Stimulated activated CD8-positive, alpha-beta memory T cell treated with anti-CD3 and anti-CD28 coated beads, Interleukin-2, amount 100 ng/mL, for 1 hour (primary cell): ENCODE data around the gene ASB4.

ENCODE experiments used
- DNase-seq, 2 donors: peaks; one replicate each; pipeline ENCODE4 v3.0.0-alpha.2; 2020; ENCODE audit warnings: low read depth in 2 of 2

The ASB4 gene

DNA sequence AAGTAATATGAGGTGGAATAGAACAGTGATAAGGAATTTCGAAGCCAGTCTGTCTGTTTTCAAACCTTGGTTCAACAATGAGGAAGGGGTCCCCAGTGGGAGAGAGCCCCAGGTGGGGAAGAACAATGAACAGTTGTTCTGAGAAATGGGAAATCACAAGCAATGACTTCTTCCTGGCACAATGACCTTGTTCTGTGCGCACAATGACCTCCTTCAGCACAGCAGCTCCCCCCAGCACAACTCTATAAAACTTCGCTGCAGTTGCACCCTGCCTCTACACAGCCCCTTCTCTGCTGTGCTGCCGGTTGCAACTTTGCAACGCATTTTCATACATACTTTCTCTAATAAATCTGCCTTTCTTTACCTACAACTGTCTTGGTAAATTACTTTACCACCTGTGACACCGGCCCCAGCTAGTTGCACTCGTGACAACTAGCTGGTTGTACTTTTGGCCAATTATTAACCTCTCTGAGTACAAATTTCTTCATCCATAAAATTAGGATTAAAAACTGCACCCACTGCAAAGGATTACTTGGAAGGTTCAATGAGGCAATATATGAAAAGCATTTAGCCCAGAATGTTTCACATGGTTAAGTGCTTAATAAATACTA, 40.5 kb downstream of the ASB4 start:
- no peak for DNase-seq

DNA sequence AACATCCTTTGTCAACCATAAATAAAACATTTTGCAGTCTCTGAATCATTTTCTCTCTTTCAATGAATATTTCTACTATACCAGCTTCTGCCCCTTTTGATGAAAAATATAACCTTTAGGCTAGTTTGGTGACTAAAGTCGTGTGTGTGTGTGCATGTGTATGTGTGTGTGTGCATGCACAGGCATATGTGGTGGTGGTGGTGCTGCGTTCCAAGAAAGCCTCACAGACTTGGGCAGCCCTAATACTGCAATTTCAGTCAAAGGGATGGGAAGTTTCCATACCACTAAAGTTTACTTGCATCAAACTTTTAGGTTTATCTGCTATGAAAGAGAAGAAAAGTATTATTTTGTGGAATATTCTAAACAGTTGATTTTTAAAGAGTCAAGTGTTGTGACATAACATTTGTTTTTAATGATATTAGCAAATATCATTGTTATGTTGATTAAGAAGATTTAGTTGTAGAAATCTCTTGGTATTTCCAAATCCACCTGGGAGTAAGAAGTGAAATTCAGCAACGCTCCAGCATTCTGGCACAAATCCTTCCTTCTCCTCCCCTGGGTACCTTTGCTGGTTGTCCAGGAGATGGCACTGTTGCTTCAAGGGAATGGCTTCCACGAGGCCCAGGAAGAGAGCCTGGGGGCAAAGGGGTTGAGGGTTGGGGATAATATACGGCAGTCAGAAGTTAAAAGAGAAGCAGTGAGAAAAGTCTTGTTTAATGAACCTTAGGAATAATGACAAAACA, 41.5 kb downstream of the ASB4 start:
- no peak for DNase-seq

DNA sequence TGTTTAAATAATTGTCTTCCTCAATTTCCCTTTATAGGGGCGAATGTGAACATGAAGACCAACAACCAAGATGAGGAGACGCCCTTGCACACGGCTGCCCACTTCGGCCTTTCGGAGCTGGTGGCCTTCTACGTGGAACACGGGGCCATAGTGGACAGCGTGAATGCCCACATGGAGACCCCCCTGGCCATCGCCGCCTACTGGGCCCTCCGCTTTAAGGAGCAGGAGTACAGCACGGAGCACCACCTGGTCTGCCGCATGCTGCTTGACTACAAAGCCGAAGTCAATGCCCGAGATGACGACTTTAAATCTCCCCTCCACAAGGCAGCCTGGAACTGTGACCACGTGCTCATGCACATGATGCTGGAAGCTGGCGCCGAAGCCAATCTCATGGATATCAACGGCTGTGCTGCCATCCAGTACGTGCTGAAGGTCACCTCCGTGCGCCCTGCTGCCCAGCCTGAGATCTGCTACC, 42.1 kb downstream of the ASB4 start:
- no peak for DNase-seq

DNA sequence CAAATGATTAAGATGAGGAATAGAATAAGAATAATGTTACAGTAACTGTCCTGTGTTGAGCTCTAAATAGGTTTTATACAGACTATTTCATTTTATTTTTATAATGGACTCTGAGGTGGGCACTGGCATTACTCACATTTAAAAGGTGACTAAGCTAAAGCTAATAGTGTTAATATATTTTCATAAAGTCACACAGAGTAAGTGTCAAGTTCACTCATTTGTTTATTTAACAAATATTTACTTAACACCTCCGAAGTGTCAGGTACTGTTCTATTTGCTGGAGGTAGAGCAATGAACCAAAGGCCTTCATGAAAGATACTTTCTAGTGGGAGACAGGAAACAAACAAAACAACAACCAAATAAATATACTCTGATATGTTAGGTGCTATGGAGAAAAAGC, 44.0 kb downstream of the ASB4 start:
- DNase-seq = no peak

DNA sequence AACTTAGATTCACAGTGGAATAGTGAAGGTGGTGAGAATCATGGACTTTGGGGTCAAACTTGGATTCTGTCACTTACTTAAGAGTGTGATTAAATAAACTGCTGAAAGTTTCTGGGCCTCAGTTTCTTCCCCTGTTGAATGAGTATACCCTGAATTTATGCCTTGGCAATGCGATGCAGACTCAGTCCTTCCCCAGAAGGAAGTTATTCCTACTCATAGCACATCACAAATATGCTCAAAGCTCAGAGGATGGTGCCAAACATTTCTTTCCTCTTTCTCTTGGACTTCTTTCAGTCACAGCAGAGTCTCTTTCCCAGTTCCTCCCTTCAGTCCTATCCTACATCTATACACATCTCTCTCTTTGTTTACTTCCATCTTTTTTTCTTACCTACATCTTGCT, 45.1 kb downstream of the ASB4 start:
- no peak for DNase-seq

DNA sequence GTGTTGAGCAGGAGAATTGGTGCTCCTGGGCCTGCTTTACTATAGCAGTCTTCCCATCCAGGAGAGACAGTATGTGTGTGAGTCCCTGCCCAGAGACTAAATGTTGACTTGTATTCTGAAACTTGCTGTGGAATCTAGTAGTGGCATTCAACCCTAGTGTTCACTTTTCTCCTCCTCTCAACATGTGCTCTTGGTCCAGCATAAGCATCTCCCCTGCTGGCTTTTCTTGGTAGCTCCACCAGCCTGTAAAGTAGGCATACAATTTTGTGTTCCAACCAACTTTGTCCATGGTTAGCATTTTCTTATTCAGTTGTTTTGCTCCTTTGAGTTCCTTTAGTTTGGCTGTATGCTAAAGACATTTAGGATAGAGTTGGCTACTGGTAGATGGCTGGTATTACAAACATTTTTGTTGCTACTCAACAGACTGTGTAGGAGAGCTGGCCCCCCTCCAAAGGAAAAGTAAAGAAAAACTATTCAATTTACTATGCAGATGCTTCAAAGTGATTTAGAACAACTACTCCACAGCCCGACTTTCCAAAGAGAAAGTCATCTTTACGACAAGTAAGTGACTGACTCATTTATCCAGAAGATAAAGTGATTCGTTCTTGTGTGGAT, 46.0 kb downstream of the ASB4 start:
- DNase-seq = no peak

DNA sequence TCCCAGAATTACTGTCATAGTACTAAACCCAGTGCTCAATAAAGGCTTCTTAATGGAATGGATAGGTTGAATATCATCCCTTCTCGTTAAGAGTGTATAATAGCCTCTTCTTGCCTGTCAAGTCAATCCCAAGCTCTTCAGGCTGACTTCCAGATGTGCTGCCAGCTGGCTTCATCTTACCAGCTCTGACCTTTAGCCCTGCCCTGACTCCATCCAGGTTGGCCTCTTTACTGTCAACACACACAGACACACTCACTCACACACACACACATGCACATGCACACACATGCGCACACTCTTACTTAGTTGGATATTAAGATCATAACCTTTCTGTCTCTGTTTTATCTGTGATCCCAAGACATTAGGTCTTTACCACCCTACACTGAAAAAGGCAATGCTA, 49.1 kb downstream of the ASB4 start:
- DNase-seq = no peak

DNA sequence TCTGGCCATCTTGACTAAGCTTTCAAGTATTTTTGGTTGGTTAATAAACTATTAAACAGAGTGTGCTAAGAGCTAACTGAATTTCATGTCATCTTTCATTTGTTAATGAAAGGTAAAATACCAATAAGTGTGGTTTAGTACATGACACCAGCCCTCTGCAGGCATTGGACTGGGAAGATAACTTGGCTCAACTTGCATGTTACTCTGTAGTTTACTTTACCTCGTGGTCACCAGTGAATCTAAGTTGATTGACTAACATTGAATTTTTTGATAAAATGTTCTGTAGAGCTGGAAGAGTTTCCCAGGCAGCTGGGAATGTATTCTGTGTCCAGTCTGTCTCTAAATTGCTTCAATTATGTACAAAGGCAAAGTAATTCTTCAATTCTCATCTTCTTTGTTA, 49.9 kb downstream of the ASB4 start:
- no peak for DNase-seq

DNA sequence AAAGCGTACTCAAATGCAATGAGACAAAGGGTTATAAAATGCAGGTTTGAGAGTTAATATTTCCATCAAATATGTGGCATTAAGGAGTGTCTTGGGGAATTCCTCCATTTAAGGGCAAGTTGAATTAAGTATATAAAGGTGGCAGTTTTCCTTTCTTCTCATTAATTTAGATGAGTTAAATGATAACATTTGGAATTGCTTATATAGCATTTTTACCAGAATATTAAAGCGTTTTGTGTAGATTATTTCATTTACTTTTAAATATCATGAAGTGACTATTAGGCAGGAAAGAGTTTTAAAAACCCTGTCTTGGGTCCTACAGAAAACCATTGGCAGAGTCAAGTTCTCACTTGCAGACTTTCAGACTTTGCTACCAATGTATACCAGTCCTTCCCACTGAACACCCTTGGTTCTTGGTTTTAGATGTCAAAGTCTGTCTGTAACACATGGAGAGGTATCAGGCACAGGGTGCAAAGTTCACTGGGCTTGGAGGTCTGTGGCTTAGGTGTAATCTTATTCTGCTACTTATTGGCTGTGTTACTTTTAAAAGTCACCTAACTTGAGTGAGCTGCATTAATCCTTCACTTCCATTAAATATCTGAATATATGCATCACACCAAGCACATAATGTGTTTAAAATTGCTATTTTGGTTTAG, 51.0 kb downstream of the ASB4 start:
- no peak for DNase-seq

DNA sequence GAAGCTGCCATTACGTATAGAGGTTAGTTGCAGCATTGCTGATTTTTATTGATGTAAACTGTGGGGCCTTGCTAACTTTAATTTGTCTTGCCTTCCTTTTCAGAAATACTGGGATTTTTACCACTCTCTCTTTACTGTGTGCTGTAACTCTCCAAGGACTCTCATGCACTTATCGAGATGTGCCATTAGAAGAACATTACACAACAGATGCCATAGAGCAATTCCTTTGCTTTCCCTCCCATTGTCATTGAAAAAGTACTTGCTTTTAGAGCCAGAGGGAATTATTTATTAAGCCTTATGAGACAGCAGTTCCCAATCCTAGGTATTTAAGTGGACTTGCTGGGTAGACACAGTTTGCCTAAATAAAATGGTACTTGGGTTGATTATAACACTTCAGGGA, 51.7 kb downstream of the ASB4 start:
- no peak for DNase-seq

DNA sequence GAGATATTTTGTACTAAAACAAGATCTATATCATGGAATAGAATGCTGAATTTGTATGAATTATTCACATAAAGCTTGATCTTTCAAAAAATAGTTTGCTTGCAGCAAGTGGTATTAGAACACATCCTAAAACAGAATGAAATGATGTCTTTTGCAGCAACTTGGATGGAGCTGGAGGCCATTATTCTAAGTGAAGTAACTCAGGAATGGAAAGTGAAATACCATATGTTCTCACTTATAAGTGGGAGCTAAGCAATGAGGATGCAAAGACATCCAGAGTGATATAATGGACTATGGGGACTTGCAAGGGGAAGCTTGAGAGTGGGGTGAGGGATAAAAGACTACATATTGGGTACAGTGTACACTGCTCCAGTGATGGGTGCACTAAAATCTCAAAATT, 53.7 kb downstream of the ASB4 start:
- DNase-seq = no peak

DNA sequence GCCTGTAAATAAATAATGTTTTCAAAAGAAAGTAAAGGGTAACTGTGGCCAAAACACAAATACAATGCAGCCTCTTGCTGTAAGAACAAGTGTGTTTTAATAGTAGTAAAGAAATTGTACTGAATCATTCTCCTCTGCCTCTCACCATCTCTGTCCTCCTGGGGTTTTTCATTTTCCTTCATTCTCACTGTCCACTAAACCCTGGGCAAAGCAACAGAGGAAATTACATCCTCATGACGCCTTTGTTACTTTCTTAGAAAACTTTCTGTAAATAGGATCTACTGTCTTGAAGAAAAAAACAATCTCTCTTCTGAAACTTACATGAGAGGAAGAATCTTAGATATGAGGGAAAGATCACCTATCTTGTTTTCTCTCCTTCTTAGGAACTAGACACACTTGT, 54.6 kb downstream of the ASB4 start:
- DNase-seq = no peak

DNA sequence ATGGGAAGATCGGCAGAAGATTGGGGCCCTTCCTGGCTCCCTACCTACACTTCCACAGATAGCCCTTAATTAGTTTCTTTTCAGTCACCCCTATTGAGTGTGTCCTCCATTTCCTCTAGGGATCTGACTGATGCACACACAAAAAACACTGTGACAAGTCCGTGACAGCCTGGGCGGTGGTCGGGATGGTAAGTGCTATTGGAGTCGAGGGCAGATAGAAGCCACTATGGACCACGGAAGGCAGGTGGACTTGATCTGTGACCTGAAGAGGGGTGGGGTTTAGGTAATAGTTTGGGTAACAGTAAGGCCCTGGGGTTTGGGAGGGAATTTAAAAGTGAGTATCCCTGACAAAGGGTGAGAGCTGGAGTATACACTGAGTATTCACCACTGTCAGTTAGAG, 57.6 kb downstream of the ASB4 start:
- DNase-seq = no peak

DNA sequence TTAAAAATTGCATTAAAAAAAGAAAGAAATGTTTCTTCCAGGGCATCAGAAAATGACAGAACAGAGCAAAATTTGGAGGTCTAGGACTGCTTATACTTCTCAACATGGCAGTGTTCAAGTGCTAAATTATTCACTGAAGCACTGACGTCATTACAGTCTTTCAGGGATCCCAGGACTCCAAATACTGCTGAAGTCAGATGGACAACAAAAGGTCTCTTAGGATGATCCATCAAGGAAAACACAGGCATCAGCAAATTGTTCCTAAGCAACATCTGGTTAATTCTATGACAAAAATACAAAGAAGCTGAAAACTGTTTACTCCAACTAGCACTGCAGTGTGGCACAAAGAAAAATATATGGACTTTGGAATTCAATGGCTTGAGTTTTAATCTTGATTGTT, 58.4 kb downstream of the ASB4 start:
- DNase-seq = no peak

DNA sequence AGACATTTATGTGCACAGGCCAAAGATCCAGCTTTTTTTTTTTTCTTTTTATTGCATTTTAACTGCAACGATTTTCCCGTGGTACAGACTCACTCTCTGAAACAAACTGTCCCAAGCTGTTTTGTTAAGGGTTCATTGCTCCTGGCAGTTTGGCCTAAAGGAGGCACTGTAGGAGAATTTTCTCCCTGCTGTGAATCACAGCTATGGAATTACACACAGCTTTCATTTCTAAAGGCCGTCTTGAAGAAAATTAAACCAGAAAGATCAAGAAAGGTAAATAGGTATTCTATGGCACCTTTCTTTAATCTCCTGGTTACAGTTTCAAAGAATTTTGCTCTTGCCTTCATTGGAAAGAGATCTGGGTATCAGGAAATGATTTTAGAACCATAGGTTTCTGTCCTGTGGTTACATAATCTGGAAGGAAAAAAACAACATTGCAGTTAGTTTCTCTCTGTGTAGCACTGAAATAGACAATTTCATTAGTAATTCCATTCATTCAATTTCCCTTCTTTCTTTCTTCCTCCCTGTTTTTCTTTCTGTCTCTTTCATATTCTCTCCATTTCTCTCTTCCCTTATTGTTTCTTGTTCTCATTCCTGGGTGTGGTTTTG, 59.4 kb downstream of the ASB4 start:
- no peak for DNase-seq

DNA sequence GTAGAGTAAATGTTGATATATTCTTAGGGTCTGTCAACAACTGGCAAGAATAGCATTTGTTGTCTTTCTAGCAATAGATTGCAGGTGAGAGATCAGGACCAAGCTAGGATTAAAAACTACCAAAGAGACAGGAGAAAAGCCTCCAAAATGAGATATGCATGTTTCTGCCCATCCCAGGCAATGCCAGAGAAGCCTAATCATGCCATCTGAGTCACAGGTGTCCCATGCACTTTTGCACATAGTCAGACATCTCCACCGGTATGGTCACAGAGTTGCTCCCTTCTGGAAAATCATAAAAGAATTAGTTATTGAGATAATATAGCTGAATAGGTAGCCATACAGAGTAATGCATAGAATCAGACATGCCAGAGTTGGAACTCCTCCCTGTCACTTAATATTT, 59.9 kb downstream of the ASB4 start:
- no peak for DNase-seq

DNA sequence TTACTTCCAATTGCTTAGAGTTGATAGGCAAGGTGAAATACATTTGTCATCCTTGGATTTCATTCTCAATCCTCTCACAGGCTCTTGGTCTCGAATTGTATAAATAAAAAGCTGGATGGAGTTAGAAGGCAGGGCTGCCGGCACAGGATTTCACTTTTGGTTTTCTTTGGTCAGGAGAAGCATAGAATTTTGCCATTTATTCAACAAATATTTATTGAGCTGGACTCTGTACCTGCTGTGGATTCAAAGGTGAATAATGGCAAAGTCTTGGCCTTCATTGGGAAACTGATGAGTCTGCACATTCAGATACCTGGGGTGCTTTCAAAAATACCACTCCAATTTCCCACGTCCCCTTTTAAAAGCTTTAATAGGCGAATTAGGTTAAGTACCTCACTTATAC, 60.9 kb downstream of the ASB4 start:
- no peak for DNase-seq

DNA sequence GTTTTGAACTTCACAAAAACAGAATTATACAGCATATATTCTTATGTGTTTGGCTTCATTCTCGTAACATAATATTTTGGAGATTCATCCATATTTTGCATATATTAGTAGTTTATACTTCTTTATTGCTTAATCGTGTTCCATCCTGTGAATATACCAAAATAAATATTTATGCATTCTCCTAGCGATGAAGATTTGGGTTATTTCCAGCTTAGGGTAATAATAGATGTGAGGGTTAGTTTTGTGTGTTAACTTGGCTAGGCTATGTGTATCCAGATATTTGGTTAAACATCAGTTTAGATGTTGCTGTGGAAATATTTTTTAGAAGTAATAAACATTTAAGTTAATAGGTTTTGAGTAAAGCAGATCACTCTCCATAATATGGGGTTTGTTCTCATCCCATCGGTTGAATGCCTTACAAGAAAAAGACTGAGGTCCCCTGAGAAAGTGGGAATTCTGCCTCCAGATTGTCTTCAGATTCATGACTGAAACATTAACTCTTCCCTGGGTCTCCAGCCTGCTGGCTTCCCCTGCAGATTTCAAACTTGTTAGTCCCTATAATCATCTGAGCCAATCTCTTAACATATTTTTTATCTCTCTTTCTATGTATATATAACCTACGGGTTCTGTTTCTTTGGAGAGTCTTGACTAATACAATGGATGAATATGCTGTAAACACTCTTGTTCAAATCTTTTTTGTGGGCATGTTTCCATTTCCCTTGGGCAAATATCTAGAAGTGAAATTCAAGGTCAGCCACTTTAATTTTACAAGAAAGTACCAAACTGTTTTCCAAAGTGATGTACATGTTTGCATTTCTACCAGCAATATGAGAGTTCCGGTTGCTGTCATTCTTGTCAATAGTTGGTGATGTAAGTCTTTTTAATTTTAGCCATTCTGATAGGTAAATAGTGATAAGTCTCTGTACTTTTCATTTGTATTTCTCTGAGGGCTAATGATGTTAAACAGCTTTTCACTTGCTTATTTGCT, 61.9 kb downstream of the ASB4 start:
- DNase-seq = no peak

DNA sequence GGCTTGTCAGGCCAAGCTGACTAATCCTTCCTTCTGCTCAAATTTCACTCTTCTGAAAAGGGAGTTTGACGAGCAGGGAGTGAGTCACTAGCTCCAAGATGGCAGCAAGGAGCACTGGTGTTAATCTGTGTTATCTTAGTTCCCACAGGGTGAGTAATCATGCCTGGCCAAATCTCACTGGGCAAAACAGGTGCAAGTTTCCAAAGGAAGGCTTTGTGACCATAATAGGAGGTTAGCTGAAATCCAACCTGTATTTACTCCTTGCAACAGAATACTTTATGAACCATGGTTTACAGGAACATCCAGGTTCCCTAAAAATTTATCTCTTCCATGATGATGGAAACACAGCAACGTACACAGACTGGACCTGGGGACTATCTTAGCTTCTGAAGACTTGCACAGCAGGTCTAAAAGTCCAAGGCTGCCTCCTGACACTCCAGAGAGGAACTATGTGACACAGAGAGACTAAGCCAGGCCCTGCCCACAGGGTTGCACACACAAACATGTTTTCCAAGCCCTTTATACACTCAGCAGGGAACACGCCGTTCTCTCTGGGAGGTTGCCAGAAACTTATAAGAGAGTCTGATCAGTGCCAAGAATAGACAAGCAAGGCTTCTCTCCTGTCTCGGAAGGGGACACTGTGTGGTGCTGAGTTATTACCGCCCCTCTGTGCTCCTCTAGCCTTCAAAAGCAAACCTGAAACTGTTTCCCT, 64.2 kb downstream of the ASB4 start:
- no peak for DNase-seq

DNA sequence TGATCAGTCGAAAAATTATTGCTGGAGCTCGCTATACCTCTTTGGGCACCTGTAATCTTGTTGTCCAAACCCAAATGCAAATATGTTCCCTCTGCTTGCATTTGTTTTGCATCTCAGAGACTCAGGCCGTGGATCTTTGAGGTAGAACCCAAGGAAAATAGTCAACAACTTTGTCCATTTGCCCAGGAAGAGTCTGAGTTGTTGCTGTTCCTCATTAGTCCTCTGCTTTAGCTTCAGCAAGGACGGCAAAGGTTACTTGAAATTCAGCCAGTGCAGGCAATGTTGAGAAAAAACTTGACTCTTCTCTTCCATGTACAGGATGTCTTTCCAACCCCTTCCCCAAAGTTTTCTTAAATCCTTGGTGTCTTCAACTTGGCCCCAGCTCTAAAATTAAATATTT, 64.8 kb downstream of the ASB4 start:
- DNase-seq = no peak
